ENCODE measurements around the gene KRT2. TPM values are rescaled to one million over a fixed set of nuclear protein-coding genes. Genes with fewer than 3 reads are reported as not detected.

The KRT2 gene
- total RNA-seq, 1 donor from 2014 or later: not detected

DNA sequence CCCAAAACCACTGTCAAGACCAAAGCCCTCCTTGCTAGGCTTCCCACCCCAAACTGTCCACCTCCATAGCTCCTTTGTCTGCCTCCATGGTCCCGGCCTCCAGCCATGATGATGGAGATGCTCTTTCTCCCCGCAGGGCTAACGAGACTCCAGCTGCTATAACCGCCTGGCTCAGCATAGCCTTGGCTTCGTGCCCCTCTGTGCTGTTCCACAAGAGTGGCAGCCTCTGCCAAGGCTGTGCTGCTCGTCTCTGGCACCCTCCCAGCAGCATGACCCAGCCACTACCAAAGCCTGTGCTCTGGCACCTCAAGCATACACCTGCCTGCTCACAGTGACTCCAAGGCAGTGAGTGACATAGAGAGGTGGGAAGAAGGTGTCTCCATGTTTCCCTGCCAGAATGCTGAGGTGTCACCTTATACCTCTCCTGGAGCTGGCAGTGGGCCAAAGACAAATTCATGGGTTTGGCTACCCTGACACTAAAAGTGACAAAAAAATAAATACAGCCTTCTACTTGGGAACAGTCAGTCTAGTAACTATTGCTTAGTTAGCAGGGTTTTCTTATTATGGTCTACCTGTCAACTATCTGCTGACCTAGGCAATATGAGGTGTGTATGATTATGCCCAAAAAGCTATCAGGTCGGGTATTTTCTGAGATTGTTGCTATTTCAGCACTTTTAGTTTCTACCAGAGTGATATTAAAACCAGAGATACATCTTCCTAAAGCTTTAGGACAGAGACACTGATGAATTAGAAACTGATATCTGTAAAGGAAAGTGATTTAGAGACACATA lies 17.6 kb downstream of the KRT2 start:
- H3K27me3 ChIP-seq (ENCODE audit: control insufficient read depth, insufficient read depth, low read length): peaks cover 2% of the 10 kb centered on the region
- H3K36me3 ChIP-seq (ENCODE audit: control insufficient read depth, insufficient read depth, low read length): no peaks in the 10 kb centered on the region
- TF ChIP-seq, protein P1, sequence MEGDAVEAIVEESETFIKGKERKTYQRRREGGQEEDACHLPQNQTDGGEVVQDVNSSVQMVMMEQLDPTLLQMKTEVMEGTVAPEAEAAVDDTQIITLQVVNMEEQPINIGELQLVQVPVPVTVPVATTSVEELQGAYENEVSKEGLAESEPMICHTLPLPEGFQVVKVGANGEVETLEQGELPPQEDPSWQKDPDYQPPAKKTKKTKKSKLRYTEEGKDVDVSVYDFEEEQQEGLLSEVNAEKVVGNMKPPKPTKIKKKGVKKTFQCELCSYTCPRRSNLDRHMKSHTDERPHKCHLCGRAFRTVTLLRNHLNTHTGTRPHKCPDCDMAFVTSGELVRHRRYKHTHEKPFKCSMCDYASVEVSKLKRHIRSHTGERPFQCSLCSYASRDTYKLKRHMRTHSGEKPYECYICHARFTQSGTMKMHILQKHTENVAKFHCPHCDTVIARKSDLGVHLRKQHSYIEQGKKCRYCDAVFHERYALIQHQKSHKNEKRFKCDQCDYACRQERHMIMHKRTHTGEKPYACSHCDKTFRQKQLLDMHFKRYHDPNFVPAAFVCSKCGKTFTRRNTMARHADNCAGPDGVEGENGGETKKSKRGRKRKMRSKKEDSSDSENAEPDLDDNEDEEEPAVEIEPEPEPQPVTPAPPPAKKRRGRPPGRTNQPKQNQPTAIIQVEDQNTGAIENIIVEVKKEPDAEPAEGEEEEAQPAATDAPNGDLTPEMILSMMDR (IDR thresholded peaks at IDR 0.05; ENCODE audit: insufficient read depth, low read length, severe bottlenecking): no peak
- DNase-seq (ENCODE audit: low read depth) (no peak), FAIRE-seq (no peak)
- H3K4me3 ChIP-seq (ENCODE audit: low read depth, low read length): no peak overlapping the region

- FAIRE-seq (no peak), DNase-seq (ENCODE audit: low read depth) (no peak)
- Histone ChIP-seq H3K4me3 (ENCODE audit: low read depth, low read length) (no peak overlapping the region), H3K36me3 (ENCODE audit: control insufficient read depth, insufficient read depth, low read length) (no peaks in the 10 kb centered on the region), H3K27me3 (ENCODE audit: control insufficient read depth, insufficient read depth, low read length) (peaks cover 4% of the 10 kb centered on the region)
- TF ChIP-seq, protein P1 (IDR thresholded peaks at IDR 0.05; ENCODE audit: insufficient read depth, low read length, severe bottlenecking): no peak
These were observed 18.6 kb downstream of the KRT2 start for GRCh38 chr12:52633383-52633782.

DNA sequence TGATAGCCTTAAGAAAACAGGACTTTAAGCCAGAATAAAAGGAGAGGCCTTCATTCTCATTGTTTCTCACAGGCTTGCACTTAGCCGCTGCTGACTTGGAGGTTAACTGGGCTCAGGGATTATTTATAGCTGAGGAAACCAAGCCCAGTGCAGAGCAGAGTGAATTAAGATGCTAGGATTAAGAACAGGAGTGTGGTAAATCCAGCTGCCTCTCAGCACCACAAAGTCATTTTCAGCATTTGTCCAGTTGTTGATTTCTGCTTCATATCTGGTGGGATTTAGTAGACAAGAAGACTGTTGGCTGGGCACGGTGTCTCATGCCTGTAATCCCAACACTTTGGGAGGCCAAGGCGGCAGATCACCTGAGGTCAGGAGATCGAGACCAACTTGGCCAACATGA lies 19.4 kb downstream of the KRT2 start:
- peaks cover 4% of the 10 kb centered on the region for H3K27me3 ChIP-seq (ENCODE audit: control insufficient read depth, insufficient read depth, low read length)
- TF ChIP-seq, protein P1 (IDR thresholded peaks at IDR 0.05; ENCODE audit: insufficient read depth, low read length, severe bottlenecking): no peak
- DNase-seq (ENCODE audit: low read depth) (no peak), FAIRE-seq (no peak)
- H3K4me3 ChIP-seq (ENCODE audit: low read depth, low read length): no peak overlapping the region
- no peaks in the 10 kb centered on the region for H3K36me3 ChIP-seq (ENCODE audit: control insufficient read depth, insufficient read depth, low read length)

DNA sequence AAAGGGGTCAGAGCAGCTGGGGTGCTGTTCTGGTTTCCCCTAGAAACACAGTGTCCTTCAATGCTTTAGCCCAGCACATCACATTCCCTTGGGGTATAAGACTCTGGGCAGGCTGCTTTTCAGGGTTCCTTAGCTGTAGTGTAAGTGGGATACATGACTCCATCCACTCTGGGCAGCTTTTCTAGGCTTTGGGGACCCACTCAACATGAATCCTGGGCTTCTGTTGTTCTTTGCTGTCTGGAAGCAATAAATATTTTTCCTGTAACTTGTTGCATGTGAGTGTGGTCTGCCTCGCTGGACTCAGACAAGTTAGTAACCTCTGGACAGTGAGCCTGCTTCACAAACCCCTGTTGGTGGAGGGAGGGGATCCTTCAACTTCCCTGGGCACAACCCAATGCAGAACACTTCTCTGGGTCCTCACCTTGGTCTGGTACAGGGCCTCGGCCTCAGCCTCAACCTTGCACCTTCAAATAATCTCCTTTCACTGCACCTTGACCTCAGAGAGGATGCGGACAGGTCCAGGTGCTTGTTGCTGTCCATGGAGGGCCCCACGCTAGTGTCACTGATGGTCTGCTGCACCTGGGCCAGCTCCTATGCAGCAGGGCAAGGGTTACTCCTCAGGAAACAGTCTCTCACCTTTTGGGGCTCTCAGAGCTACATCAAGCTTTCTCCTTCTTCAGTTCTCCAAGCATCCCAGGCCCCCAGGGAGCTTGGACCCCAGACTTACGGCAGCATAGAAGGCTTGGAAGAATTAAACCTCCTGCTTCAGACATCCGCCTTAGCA lies 20.1 kb downstream of the KRT2 start:
- Histone ChIP-seq H3K27me3 (ENCODE audit: control insufficient read depth, insufficient read depth, low read length) (peaks cover 7% of the 10 kb centered on the region), H3K36me3 (ENCODE audit: control insufficient read depth, insufficient read depth, low read length) (no peaks in the 10 kb centered on the region), H3K4me3 (ENCODE audit: low read depth, low read length) (no peak overlapping the region)
- no peak for DNase-seq (ENCODE audit: low read depth)
- FAIRE-seq: peak; percentile 40
- TF ChIP-seq, protein P1 (IDR thresholded peaks at IDR 0.05; ENCODE audit: insufficient read depth, low read length, severe bottlenecking): no peak

GRCh38 chr12:52631264-52631663 lies 20.7 kb downstream of the KRT2 start:
- DNase-seq (ENCODE audit: low read depth): no peak
- Histone ChIP-seq H3K36me3 (ENCODE audit: control insufficient read depth, insufficient read depth, low read length) (no peaks in the 10 kb centered on the region), H3K4me3 (ENCODE audit: low read depth, low read length) (no peak overlapping the region), H3K27me3 (ENCODE audit: control insufficient read depth, insufficient read depth, low read length) (peaks cover 7% of the 10 kb centered on the region)
- TF ChIP-seq, protein P1 (IDR thresholded peaks at IDR 0.05; ENCODE audit: insufficient read depth, low read length, severe bottlenecking): no peak
- FAIRE-seq: no peak

All from bronchial epithelial cell (primary cell).